Measurements from ENCODE around the gene LTBP1. TPM values are rescaled to one million over a fixed set of nuclear protein-coding genes. Genes with fewer than 3 reads are reported as not detected.

Gene LTBP1
- total RNA-seq, 1 experiment from 2014 or later, result 13.9 TPM

DNA sequence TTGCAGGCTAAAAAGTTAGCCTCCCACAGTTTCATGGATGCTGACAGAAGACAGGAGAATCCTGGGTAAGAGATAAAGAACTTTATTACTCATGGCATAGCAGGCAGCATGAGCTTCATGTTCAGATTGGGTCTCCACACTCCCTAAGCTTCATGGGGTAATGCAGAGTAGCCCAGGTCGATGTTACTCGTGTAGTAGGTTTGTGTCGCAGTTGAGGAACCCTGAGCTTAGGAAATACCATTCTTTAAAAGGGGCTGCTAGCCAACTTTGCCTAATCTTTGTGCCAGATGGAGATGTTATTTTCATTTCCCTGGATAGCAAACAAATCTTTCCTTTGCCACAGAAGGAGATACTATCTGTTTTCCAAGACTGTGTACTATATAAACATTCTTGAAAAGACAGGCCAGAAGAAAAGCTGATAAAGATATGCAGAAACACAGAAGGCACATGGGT, 117.6 kb downstream of the LTBP1 start:
- H3K4me3 Mint-ChIP-seq (ENCODE audit: low read depth, unreplicated experiment), result no peak overlapping the region
- CTCF ChIA-PET, result no interaction called here
- no peaks in the 10 kb centered on the region for H3K27me3 Mint-ChIP-seq (ENCODE audit: unreplicated experiment)
- DNase-seq, result no peak
- peaks cover 15% of the 10 kb centered on the region for H3K4me1 Mint-ChIP-seq (ENCODE audit: low read depth, unreplicated experiment)
- H3K36me3 Mint-ChIP-seq (ENCODE audit: insufficient read depth, unreplicated experiment), result peaks cover under 1% of the 10 kb centered on the region
- peaks cover 3% of the 10 kb centered on the region for H3K9me3 Mint-ChIP-seq (ENCODE audit: low read depth, unreplicated experiment)
- intact Hi-C loops (cut with micrococcal nuclease; ENCODE audit: unreplicated experiment), result no loop called here
- TF ChIP-seq, protein P1, sequence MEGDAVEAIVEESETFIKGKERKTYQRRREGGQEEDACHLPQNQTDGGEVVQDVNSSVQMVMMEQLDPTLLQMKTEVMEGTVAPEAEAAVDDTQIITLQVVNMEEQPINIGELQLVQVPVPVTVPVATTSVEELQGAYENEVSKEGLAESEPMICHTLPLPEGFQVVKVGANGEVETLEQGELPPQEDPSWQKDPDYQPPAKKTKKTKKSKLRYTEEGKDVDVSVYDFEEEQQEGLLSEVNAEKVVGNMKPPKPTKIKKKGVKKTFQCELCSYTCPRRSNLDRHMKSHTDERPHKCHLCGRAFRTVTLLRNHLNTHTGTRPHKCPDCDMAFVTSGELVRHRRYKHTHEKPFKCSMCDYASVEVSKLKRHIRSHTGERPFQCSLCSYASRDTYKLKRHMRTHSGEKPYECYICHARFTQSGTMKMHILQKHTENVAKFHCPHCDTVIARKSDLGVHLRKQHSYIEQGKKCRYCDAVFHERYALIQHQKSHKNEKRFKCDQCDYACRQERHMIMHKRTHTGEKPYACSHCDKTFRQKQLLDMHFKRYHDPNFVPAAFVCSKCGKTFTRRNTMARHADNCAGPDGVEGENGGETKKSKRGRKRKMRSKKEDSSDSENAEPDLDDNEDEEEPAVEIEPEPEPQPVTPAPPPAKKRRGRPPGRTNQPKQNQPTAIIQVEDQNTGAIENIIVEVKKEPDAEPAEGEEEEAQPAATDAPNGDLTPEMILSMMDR (IDR thresholded peaks at IDR 0.05; ENCODE audit: unreplicated experiment), result no peak
- BruUV-seq (replicated peaks), result no TSS peak
- H3K27ac Mint-ChIP-seq (ENCODE audit: unreplicated experiment), result no peak overlapping the region

DNA sequence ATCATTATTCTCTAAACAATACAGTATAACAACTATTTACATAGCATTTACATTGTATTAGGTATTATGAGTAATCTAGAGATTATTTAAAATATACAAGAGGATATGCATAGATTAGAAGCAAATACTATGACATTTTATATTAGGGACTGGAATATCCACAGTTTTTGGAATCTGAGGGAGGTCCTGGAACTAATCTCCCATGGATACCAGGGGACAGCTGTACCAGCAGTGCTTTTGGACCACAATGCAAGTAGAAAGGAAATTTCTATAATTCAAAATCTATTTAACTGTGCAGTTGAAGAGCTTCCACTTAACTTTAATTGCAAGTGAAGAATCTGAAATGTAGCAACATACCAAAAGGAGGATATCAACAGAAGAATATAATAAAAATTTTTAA, 120.8 kb downstream of the LTBP1 start:
- no peak for DNase-seq
- no peak overlapping the region for H3K27ac Mint-ChIP-seq (ENCODE audit: unreplicated experiment)
- CTCF ChIA-PET, result no interaction called here
- H3K27me3 Mint-ChIP-seq (ENCODE audit: unreplicated experiment), result no peaks in the 10 kb centered on the region
- no peak overlapping the region for H3K4me3 Mint-ChIP-seq (ENCODE audit: low read depth, unreplicated experiment)
- H3K36me3 Mint-ChIP-seq (ENCODE audit: insufficient read depth, unreplicated experiment), result peaks cover 20% of the 10 kb centered on the region
- H3K9me3 Mint-ChIP-seq (ENCODE audit: low read depth, unreplicated experiment), result peaks cover 3% of the 10 kb centered on the region
- intact Hi-C loops (cut with micrococcal nuclease; ENCODE audit: unreplicated experiment), result no loop called here
- H3K4me1 Mint-ChIP-seq (ENCODE audit: low read depth, unreplicated experiment), result peaks cover 48% of the 10 kb centered on the region
- BruUV-seq (replicated peaks), result no TSS peak
- TF ChIP-seq, protein P1 (IDR thresholded peaks at IDR 0.05; ENCODE audit: unreplicated experiment), result no peak

DNA sequence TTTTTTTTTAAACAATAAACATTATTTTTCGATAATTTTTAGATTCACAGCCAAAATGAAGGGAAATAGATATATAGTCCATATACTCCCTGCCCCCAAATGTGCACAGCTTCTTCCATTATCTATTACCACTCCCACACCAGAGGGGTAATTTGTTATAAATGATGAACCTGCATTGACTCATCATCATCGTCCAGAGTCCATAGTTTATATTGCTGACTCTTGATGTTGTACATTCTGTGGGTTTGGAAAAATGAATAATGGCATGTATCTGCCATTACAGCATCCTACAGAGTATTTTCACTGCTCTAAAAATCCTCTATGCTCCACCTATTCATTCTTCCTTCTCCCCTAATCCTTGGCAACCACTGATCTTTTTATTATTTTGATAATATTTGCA, 121.5 kb downstream of the LTBP1 start:
- H3K9me3 Mint-ChIP-seq (ENCODE audit: low read depth, unreplicated experiment), result peaks cover 3% of the 10 kb centered on the region
- H3K4me3 Mint-ChIP-seq (ENCODE audit: low read depth, unreplicated experiment), result no peak overlapping the region
- intact Hi-C loops (cut with micrococcal nuclease; ENCODE audit: unreplicated experiment), result no loop called here
- no peaks in the 10 kb centered on the region for H3K27me3 Mint-ChIP-seq (ENCODE audit: unreplicated experiment)
- TF ChIP-seq, protein P1 (IDR thresholded peaks at IDR 0.05; ENCODE audit: unreplicated experiment), result no peak
- DNase-seq, result no peak
- no peak overlapping the region for H3K27ac Mint-ChIP-seq (ENCODE audit: unreplicated experiment)
- H3K4me1 Mint-ChIP-seq (ENCODE audit: low read depth, unreplicated experiment), result peaks cover 54% of the 10 kb centered on the region
- H3K36me3 Mint-ChIP-seq (ENCODE audit: insufficient read depth, unreplicated experiment), result peaks cover 20% of the 10 kb centered on the region
- BruUV-seq (replicated peaks), result no TSS peak
- CTCF ChIA-PET, result no interaction called here

DNA sequence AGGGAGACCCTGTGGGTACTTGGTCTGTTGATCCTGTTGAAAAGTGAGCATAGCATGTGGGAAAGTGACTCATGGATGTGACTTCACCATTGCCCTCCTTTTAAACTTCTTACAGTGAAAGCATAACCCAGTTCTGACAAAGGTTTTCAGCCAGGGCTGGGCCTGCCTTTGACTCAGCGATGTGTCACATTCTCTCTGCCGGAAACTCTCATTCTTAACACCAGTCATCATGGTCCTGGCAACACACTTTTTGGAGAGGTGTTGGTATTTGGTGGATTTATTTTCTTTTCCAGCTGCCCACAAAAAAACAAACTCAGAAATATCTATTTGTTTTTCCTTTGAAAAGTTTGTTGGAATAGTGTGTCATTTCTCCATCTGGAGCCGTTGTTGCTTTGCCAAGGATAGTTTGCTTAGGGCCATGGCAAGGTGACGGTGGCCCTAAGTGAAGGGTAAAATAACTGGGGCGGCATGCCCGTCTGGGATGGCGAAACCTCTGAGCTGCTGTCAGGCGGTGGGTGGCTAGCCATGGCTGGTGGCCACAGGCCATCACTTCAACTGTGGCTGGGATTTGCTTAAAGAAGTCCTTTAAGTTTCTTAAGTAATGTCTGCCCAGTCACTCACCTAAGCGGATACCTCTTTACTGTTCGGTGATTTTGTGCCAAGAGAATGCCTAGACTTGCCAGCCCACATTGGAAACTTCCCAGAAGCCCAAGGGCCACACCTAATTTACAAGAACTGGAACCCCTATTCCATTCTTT, 123.3 kb downstream of the LTBP1 start:
- intact Hi-C loops (cut with micrococcal nuclease; ENCODE audit: unreplicated experiment), result loop anchor here (5.0 kb wide), 1 partner anchor 123 kb away; the partner anchor contains the start of gene LTBP1
- TF ChIP-seq, protein P1 (IDR thresholded peaks at IDR 0.05; ENCODE audit: unreplicated experiment), result no peak
- peak; percentile 77 for DNase-seq
- CTCF ChIA-PET, result interaction anchor here (1.0 to 1.1 kb wide), 2 partner anchors 16 to 36 kb away, joined by 3 to 4 read pairs; no protein-coding TSS in a partner anchor
- peaks cover 61% of the 10 kb centered on the region for H3K4me1 Mint-ChIP-seq (ENCODE audit: low read depth, unreplicated experiment)
- peak overlapping the region; percentile 53 for H3K4me3 Mint-ChIP-seq (ENCODE audit: low read depth, unreplicated experiment)
- TSS peak; percentile 97 for BruUV-seq (replicated peaks)
- H3K36me3 Mint-ChIP-seq (ENCODE audit: insufficient read depth, unreplicated experiment), result peaks cover 20% of the 10 kb centered on the region
- peaks cover 3% of the 10 kb centered on the region for H3K9me3 Mint-ChIP-seq (ENCODE audit: low read depth, unreplicated experiment)
- no peaks in the 10 kb centered on the region for H3K27me3 Mint-ChIP-seq (ENCODE audit: unreplicated experiment)
- peak overlapping the region; percentile 95 for H3K27ac Mint-ChIP-seq (ENCODE audit: unreplicated experiment)

All from Calu3 (cell line).